ENCODE results near the gene YWHAQ. TPM values are rescaled to one million over a fixed set of nuclear protein-coding genes. Genes with fewer than 3 reads are reported as not detected.

The YWHAQ gene
- total and polyA plus RNA-seq, 9 of the 15 experiments (the other 6 are each of a cell fraction or from before 2014, with no cell fraction given): 63.1 to 359 (median 203) TPM

DNA sequence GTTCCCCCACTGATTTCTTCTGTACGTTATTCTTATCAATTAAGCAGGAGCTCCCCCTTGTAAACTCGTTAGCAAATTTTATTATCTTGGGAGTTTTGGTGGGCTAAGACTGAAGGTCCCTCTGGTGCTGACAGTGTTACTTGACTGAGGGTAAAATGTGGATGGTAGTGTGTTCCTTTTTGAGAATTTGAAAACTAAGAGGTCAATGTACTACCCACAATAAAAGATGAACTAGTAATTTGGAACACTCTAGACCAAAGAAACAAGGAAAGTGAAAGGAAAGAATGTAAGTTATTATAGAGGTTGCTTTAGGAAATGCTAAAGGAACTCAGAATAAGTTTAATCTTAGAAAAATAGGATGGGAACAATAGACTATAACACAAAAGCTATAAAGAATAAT, 35.1 kb downstream of the YWHAQ start:
- in situ Hi-C loops (cut with MboI) (no loop called here), intact Hi-C loops (cut with micrococcal nuclease) (no loop called here)
- peak overlapping the region; percentile 40; the same call in 1 of the 2 replicates for H3K4me2 ChIP-seq (ENCODE audit: insufficient read depth, low read length)
- ChIA-PET CTCF (ENCODE audit: low intra/inter-chr PET ratio) (no interaction called here), POLR2A (interaction anchor here (1.1 to 1.8 kb wide), 4 partner anchors 10 to 41 kb away, joined by 3 to 6 read pairs (median 4); partner anchors contain the start of gene ADAM17)
- no TSS peak for BruUV-seq (replicated peaks)
- WGBS (ENCODE audit: insufficient coverage, low coverage, missing lambda C conversion rate): 0% methylated on average over 2 of the region's 2 CpGs
- ATAC-seq (peak; percentile 42), DNase-seq (ENCODE audit: extremely low read depth in 1 of 4, low spot score in 3 of 4) (no peak), FAIRE-seq (no peak)
- no peaks in the 10 kb centered on the region; the same call in 1 of the 2 replicates for H4K20me1 ChIP-seq (replicated peaks; ENCODE audit: control insufficient read depth, insufficient read depth, low read length)
- H3K79me2 ChIP-seq (ENCODE audit: control insufficient read depth, insufficient read depth, low read length): peaks cover 87% of the 10 kb centered on the region
- no peak overlapping the region for H3K4me3 ChIP-seq
- no peak for TF ChIP-seq SRSF9 (IDR thresholded peaks at IDR 0.05; ENCODE audit: borderline replicate concordance, low read depth, low read length)
- no peak for TF ChIP-seq BACH1 (tag; IDR thresholded peaks at IDR 0.05)
- TF ChIP-seq, protein P1, sequence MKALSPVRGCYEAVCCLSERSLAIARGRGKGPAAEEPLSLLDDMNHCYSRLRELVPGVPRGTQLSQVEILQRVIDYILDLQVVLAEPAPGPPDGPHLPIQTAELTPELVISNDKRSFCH (CRISPR knock-in tag; IDR thresholded peaks at IDR 0.05): no peak
- TF ChIP-seq, protein P1 (tag; IDR thresholded peaks at IDR 0.05): no peak
- no peak for TF ChIP-seq NFRKB (IDR thresholded peaks at IDR 0.05; ENCODE audit: low read depth)
- no peak for TF ChIP-seq PATZ1 (CRISPR knock-in tag; IDR thresholded peaks at IDR 0.05; ENCODE audit: borderline replicate concordance)
- TF ChIP-seq ESRRB (CRISPR knock-in tag; IDR thresholded peaks at IDR 0.05; ENCODE audit: borderline replicate concordance): no peak
- no peak for TF ChIP-seq NR2C2 (CRISPR knock-in tag; IDR thresholded peaks at IDR 0.05)
- 0 out of 2 replicates have a peak, but pooled peaks have one; percentile 4 for TF ChIP-seq NR2C2 (tag; IDR thresholded peaks at IDR 0.05)
- TF ChIP-seq ZNF384 (IDR thresholded peaks at IDR 0.05; ENCODE audit: low read depth, low read length): 0 out of 2 replicates have a peak, but pooled peaks have one; percentile 21
- TF ChIP-seq, protein P2, sequence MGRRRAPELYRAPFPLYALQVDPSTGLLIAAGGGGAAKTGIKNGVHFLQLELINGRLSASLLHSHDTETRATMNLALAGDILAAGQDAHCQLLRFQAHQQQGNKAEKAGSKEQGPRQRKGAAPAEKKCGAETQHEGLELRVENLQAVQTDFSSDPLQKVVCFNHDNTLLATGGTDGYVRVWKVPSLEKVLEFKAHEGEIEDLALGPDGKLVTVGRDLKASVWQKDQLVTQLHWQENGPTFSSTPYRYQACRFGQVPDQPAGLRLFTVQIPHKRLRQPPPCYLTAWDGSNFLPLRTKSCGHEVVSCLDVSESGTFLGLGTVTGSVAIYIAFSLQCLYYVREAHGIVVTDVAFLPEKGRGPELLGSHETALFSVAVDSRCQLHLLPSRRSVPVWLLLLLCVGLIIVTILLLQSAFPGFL (CRISPR knock-in tag; IDR thresholded peaks at IDR 0.05): no peak
- H3K4me1 ChIP-seq (replicated peaks in 1 of 2; ENCODE audit: control insufficient read depth in 2 of 2, insufficient read depth in 2 of 2, low read length in 2 of 2): peaks cover 5 to 20% of the 10 kb centered on the region in 2 experiments; a peak in 3 of 5 replicates
- H3K36me3 ChIP-seq (ENCODE audit: control insufficient read depth, insufficient read depth, low read length): peaks cover 49% of the 10 kb centered on the region
- H3K9ac ChIP-seq (ENCODE audit: insufficient read depth in 1 of 2, low read depth in 2 of 2, low read length in 2 of 2): peak overlapping the region in 1 of 2 experiments; percentile 21; a peak in 1 of 4 replicates
- no peaks in the 10 kb centered on the region for H3K27me3 ChIP-seq (ENCODE audit: control insufficient read depth in 2 of 2, insufficient read depth in 2 of 2, low read length in 2 of 2)
- H3K9me3 ChIP-seq (replicated peaks; ENCODE audit: control insufficient read depth, insufficient read depth, low read depth, low read length): no peaks in the 10 kb centered on the region; the same call in none of the 2 replicates
- H3K9me1 ChIP-seq (ENCODE audit: control insufficient read depth, insufficient read depth, low read length): no peaks in the 10 kb centered on the region
- no peak overlapping the region for H2AFZ ChIP-seq (ENCODE audit: low read depth, low read length)
- peak overlapping the region; percentile 43; the same call in 1 of the 3 replicates for H3K27ac ChIP-seq (ENCODE audit: extremely low read depth, low read depth, low read length)

Data from K562 (cell line).